ENCODE data around the gene ZNF644.

DNA sequence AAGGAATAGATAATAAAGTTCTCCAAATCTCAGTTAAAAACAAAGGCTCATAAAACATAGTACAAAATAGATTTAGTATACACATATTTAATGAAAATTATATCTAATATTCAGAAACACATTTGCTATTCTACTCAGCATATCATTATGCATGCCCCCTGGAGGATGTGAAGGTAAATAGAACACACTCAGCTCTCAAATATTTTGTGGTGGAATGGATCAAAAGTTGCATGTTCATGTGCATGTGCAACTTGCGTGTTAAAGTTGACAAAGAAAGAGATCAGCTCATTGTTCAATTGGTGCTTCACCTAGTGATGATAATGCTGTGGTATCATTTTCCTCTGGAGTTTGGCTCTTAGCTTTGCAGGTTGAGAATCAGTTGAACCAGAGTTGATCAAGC lies 4.9 kb upstream of the ZNF644 start:
- TF ChIP-seq, protein P1, sequence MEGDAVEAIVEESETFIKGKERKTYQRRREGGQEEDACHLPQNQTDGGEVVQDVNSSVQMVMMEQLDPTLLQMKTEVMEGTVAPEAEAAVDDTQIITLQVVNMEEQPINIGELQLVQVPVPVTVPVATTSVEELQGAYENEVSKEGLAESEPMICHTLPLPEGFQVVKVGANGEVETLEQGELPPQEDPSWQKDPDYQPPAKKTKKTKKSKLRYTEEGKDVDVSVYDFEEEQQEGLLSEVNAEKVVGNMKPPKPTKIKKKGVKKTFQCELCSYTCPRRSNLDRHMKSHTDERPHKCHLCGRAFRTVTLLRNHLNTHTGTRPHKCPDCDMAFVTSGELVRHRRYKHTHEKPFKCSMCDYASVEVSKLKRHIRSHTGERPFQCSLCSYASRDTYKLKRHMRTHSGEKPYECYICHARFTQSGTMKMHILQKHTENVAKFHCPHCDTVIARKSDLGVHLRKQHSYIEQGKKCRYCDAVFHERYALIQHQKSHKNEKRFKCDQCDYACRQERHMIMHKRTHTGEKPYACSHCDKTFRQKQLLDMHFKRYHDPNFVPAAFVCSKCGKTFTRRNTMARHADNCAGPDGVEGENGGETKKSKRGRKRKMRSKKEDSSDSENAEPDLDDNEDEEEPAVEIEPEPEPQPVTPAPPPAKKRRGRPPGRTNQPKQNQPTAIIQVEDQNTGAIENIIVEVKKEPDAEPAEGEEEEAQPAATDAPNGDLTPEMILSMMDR (IDR thresholded peaks at IDR 0.05) = no peak
- no peak for TF ChIP-seq POLR2A (IDR thresholded peaks at IDR 0.05)
- TF ChIP-seq POLR2AphosphoS5 (IDR thresholded peaks at IDR 0.05) = no peak

All from breast epithelium (tissue), 3 donors.